Peyer's patch (tissue), 4 donors: ENCODE measurements around the gene RAET1E. TPM values are rescaled to one million over a fixed set of nuclear protein-coding genes. Genes with fewer than 3 reads are reported as not detected.
"Not testable (repeated sequence)": the region's sequence is repeated elsewhere in the genome, so short reads cannot be mapped to it uniquely, and the experiment has no call there.

Experiments
- DNase-seq, 3 donors: peaks; one replicate each; pipeline ENCODE4 v3.0.0-alpha.2; 2017 to 2019
- H3K27ac ChIP-seq, 4 donors: fragments of 200-600 bp; sonication (generic); one replicate each; pipeline ENCODE4 v1.5.1; 2016 to 2019
- H3K27me3 ChIP-seq, 2 donors: fragments of 200-600 bp; sonication (generic); one replicate each; pipeline ENCODE4 v1.5.1; 2019
- H3K36me3 ChIP-seq, 3 donors: fragments of 200-600 bp; sonication (generic); one replicate each; pipeline ENCODE4 v1.5.1; 2016 to 2019
- H3K4me1 ChIP-seq, 4 donors: fragments of 200-600 bp; sonication (generic); one replicate each; pipeline ENCODE4 v1.5.1; 2016 to 2019
- H3K4me3 ChIP-seq, 4 donors: fragments of 200-600 bp; sonication (generic); 1 replicate in 3 of 4; 2 replicates in 1 of 4; pipeline ENCODE4 v1.5.1; 2016 to 2019; ENCODE audit warnings: mild to moderate bottlenecking in 1 of 4
- H3K9me3 ChIP-seq, 4 donors: fragments of 200-600 bp; sonication (generic); one replicate each; pipeline ENCODE4 v1.5.1; 2016 to 2019; ENCODE audit warnings: mild to moderate bottlenecking in 1 of 4
- POLR2A ChIP-seq, 2 donors: fragments of 450-650 bp; IDR thresholded peaks; one replicate each; pipeline ENCODE4 v1.5.1; 2017; ENCODE audit warnings: antibody characterized with exemption in 2 of 2, mild to moderate bottlenecking in 2 of 2, moderate library complexity in 2 of 2
- total RNA-seq, 4 donors: library from RNA; depleted of rRNA; stranded (reverse); fragments of >200 nt; gene quantifications; one replicate each; pipeline ENCODE4 v1.1.0, GENCODE V29; 2016
- TF ChIP-seq, protein P1 (sequence below), 6 experiments: fragments of 450-650 bp in 4 of 6; fragments of 200-600 bp in 2 of 6; sonication (generic) in 1 of 6; IDR thresholded peaks; one replicate each; pipeline ENCODE4 v1.5.1; 2017 to 2019; ENCODE audit warnings: antibody characterized with exemption in 6 of 6, mild to moderate bottlenecking in 3 of 6, moderate library complexity in 1 of 6

The RAET1E gene
- total RNA-seq, 4 donors from 2014 or later = not detected

DNA sequence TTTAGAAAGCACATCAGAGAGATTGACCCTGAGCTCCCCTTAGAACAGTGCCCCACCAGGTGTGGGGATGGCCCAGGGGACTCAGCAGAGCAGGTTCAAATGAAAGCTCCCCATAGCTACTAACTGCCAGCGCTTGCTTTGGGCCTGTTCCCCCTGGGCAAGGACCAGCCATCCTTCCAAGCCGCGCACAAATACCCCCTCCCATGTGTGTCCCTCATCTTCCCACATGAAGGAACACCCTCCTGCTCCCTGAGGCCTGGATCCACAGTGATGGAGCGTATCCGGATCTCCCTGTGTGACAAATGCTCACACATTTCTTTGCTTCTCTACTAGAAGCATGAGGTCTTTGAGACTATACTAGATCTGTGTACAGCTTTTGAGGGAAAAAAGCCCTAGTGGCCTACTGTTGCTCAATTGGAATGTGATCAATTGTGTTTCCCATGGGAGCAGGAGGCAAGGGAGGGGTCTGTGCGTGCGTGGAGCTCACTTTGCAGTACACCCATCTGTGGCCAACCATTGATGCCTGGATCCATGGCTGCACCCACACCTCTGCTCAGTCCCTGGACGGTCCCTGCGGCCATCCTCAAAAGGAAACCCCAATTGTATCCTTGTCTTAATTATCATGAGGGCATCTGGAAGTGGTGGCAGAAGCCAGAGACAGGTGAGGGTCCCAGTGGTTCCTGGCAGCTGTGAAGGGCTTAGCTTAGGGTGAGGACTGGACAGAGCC is 26.5 kb upstream of the RAET1E start:
- DNase-seq = no peak
- TF ChIP-seq, protein P1, sequence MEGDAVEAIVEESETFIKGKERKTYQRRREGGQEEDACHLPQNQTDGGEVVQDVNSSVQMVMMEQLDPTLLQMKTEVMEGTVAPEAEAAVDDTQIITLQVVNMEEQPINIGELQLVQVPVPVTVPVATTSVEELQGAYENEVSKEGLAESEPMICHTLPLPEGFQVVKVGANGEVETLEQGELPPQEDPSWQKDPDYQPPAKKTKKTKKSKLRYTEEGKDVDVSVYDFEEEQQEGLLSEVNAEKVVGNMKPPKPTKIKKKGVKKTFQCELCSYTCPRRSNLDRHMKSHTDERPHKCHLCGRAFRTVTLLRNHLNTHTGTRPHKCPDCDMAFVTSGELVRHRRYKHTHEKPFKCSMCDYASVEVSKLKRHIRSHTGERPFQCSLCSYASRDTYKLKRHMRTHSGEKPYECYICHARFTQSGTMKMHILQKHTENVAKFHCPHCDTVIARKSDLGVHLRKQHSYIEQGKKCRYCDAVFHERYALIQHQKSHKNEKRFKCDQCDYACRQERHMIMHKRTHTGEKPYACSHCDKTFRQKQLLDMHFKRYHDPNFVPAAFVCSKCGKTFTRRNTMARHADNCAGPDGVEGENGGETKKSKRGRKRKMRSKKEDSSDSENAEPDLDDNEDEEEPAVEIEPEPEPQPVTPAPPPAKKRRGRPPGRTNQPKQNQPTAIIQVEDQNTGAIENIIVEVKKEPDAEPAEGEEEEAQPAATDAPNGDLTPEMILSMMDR (IDR thresholded peaks at IDR 0.05) = no peak
- no peak for TF ChIP-seq POLR2A (IDR thresholded peaks at IDR 0.05)
- H3K4me1 ChIP-seq = peaks cover 3 to 12% (median 9%) of the 10 kb centered on the region in 4 donors
- no peaks in the 10 kb centered on the region for H3K36me3 ChIP-seq
- no peaks in the 10 kb centered on the region for H3K27me3 ChIP-seq
- H3K9me3 ChIP-seq = no peaks in the 10 kb centered on the region
- no peak overlapping the region for H3K27ac ChIP-seq
- no peak overlapping the region for H3K4me3 ChIP-seq

DNA sequence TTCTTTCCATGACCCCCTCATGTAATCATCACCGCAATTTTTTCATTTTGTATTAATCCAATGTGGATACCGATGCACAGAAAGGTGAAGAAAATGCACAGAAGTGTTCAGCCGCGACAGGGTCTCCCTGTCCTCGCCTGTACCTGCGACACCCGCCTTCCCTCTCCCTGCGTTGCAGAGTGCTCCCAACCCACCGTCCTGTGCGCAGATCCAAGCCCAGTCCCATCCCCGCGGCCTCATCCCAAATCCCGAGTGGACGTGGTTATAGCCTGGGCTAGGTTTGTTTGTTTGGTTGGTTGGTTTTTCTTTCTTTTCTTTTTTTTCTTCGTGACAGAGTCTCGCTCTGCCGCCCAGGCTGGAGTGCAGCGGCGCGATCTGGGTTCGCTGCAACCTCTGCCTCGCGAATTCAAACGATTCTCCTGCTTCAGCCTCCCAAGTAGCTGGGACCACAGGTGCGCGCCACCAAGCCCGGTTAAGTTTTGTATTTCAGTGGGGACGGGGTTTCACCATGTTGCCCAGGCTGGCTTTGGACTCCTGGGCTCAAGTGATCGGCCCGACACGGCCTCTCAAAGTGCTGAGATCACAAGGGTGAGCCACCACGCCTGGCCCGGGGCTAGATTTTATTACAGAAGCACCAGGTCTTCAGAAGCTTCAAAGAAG is 25.5 kb upstream of the RAET1E start:
- Histone ChIP-seq H3K36me3 (no peaks in the 10 kb centered on the region), H3K4me3 (peak overlapping the region in 3 of 4 donors; percentile 39 to 59 (median 55)), H3K27ac (no peak overlapping the region), H3K4me1 (peaks cover 3 to 12% (median 9%) of the 10 kb centered on the region in 4 donors), H3K9me3 (no peaks in the 10 kb centered on the region), H3K27me3 (no peaks in the 10 kb centered on the region)
- no peak for TF ChIP-seq POLR2A (IDR thresholded peaks at IDR 0.05)
- TF ChIP-seq, protein P1 (IDR thresholded peaks at IDR 0.05) = no peak
- DNase-seq = no peak

DNA sequence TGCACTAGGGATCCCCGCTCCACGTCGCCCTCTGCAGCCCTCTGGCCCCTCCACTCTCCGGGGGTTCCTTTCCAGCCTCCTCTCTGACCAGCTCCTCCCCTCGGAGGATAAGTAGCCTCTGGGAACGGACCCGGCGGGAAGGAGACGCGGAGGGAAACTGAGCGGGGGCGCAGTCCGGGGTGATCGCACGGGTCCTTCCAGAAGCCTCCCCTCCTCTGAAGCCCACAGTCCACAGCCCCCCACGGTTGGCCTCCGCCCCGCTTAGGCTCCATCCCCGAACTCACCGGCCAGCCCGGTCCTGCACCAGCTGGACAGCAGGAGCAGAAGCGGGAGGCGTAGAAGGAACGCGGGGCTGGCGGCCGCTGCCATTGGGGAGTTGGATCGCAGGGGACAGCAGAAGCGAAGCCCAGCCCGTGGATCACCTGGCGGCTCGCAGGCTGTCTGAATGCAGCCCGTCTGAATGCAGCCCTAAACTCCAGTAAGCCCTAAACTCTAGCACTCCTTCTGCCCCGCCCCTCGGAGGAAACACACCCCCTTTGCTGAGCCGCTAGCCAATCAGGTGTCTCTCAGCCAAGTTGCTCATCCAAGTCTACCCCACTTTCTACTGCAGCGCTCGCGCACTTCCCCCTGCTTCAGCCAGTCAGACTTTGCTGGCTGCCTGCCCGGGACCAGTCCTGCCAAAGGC is 24.9 kb upstream of the RAET1E start, which contains the start of gene RAET1G:
Gene RAET1G (minus strand): TSS at position 480 of the 685 bp plus-strand sequence. CDS start 111 bp downstream, at position 369.
- Histone ChIP-seq H3K4me3 (peak within 1 kb of the TSS; percentile 24 to 59 (median 47)), H3K27ac (no peak within 1 kb of the TSS), H3K27me3 (no peaks in the 10 kb centered on the region)

DNA sequence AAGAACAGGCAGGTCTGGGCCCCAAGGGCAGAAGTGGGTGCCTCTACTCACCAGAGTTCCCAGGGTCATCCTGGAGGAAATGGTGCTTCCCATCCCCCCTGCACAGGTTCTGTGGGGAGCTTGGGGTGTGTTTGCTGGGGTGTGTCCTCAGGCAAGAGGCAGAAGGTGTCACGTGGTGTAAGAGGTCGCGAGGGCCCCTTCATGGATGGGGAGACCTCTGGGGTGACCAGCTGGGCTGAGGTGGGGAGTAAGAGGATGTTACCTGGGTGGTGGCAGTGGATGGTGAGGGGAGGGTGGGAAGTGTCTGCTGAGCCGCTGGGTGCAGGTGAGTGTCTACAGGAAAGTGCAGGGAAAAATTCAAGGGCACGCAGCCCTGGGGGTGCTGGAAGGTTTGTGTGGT is 24.2 kb upstream of the RAET1E start:
- not testable (repeated sequence) for H3K9me3 ChIP-seq, DNase-seq, H3K27me3 ChIP-seq, H3K36me3 ChIP-seq, H3K27ac ChIP-seq, H3K4me3 ChIP-seq
- H3K4me1 ChIP-seq = peaks cover 3 to 12% (median 9%) of the 10 kb centered on the region in 4 donors

More for the DNA sequence above, 24.9 kb upstream of the RAET1E start, which contains the start of gene RAET1G:
- no peaks in the 10 kb centered on the region for H3K36me3 ChIP-seq
- peaks cover 3 to 12% (median 9%) of the 10 kb centered on the region in 4 donors for H3K4me1 ChIP-seq
- DNase-seq = peak; percentile 70 to 91 (median 81)
- TF ChIP-seq, protein P1 (IDR thresholded peaks at IDR 0.05) = no peak
- no peak for TF ChIP-seq POLR2A (IDR thresholded peaks at IDR 0.05)
- no peaks in the 10 kb centered on the region for H3K9me3 ChIP-seq

DNA sequence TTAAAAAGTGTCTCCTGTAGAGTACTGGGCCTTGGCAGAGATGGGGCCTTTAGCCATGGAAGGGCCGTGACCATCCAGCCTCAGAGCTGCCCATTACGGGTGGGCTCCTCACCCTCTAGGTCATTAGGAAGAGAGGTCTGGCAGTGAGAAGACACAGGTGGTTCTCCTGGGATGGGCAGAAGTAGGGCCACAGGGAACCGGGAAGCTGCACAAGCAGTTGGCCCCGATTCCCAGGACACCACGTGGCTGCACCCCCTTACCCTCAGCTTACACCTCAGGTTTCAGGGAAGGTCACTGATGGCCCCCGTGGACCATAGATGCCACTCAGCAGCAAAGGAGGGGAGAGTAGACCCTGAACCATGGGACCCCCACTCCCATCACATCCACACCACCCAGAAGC is 23.4 kb upstream of the RAET1E start:
- DNase-seq = no peak
- Histone ChIP-seq H3K4me1 (peaks cover 3 to 12% (median 9%) of the 10 kb centered on the region in 4 donors), H3K4me3 (no peak overlapping the region), H3K27me3 (no peaks in the 10 kb centered on the region), H3K9me3 (no peaks in the 10 kb centered on the region), H3K36me3 (no peaks in the 10 kb centered on the region), H3K27ac (no peak overlapping the region)
- TF ChIP-seq, protein P1 (IDR thresholded peaks at IDR 0.05) = no peak
- no peak for TF ChIP-seq POLR2A (IDR thresholded peaks at IDR 0.05)
